ENCODE results near the gene UNC45A. TPM values are rescaled to one million over a fixed set of nuclear protein-coding genes. Genes with fewer than 3 reads are reported as not detected.
"Not testable (repeated sequence)": the region's sequence is repeated elsewhere in the genome, so short reads cannot be mapped to it uniquely, and the experiment has no call there.

The UNC45A gene
- total and polyA plus RNA-seq, 2 of the 13 experiments (the other 11 are each of a cell fraction or from before 2014, with no cell fraction given), result 33.8 to 39.7 TPM

DNA sequence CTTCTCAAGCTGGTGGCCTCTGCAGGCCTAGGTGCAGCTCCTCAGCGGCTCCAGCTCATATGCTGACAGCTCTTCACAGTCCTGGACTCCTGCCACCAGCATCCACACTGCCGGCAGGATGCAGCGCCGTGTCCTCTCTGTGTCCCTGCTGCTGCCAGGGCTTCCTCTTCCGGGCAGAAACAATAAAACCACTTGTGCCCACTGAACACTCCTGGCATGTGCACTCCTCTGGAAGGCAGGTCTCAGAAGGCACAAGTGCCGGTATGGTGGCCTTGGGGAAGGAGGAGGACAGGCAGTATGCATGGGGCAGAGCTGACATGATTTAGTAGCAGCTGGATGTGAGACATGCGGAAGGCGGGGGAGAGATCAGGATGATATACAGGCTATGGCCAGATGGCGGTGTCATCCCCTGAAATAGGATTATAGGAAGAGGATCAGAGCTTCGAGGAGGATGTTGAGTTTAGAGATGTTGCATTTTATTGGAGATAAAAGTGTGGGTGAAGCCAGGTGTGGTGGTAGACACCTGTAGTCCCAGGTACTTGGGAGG is 39.4 kb upstream of the UNC45A start (continued):
- TF ChIP-seq HMGXB4 (CRISPR knock-in tag; IDR thresholded peaks at IDR 0.05; ENCODE audit: borderline replicate concordance in 1 of 2, low read depth in 1 of 2) (no peak), PPARG (CRISPR knock-in tag; conservative IDR thresholded peaks at IDR 0.05) (no peak), ZNF75D (CRISPR knock-in tag; IDR thresholded peaks at IDR 0.05; ENCODE audit: borderline replicate concordance) (no peak), CENPX (CRISPR knock-in tag; IDR thresholded peaks at IDR 0.05) (no peak), ZBTB49 (CRISPR knock-in tag; IDR thresholded peaks at IDR 0.05; ENCODE audit: borderline replicate concordance) (no peak)

GRCh38 chr15:90897131-90897655 is 37.9 kb upstream of the UNC45A start:
- H3K9me3 ChIP-seq (ENCODE audit: low read length); H3K36me3 ChIP-seq (replicated peaks in 1 of 2; ENCODE audit: control insufficient read depth in 1 of 2, insufficient read depth in 2 of 2, low read length in 2 of 2); H3K4me2 ChIP-seq (ENCODE audit: low read depth, low read length); ATAC-seq; in situ Hi-C loops (cut with HindIII; ENCODE audit: extremely low pct_ligation_motif_present, low pct_unique_long_range_greater_than_20kb); H3K27ac ChIP-seq (ENCODE audit: extremely low read length, insufficient read depth, low read length); DNase-seq (ENCODE audit: low spot score); CTCF ChIA-PET (ENCODE audit: low intra/inter-chr PET ratio, low total read pairs); H3K27me3 ChIP-seq (ENCODE audit: control insufficient read depth in 1 of 2, insufficient read depth in 2 of 2, low read length in 2 of 2); H3K9ac ChIP-seq (ENCODE audit: insufficient read depth, low read depth, low read length); H3K79me2 ChIP-seq (ENCODE audit: insufficient read depth, low read length); intact Hi-C loops (cut with micrococcal nuclease; ENCODE audit: unreplicated experiment); FAIRE-seq; BruUV-seq (replicated peaks); H3K4me3 ChIP-seq (replicated peaks in 1 of 3; ENCODE audit: insufficient read depth in 1 of 3, low read depth in 2 of 3, low read length in 3 of 3); H4K20me1 ChIP-seq (ENCODE audit: insufficient read depth, low read length); H2AFZ ChIP-seq (ENCODE audit: low read length): not testable (repeated sequence)
- H3K4me1 ChIP-seq (ENCODE audit: insufficient read depth, low read length), result peaks cover 12% of the 10 kb centered on the region
- WGBS (ENCODE audit: low lambda C conversion rate), result 96% methylated on average over 14 of the region's 14 CpGs
- POLR2A ChIA-PET, result interaction anchor here (1.5 kb wide), 1 partner anchor 36 kb away, joined by 3 read pairs; the partner anchor contains the start of gene HDDC3

Data from HepG2 (cell line).